ENCODE data around the gene SCUBE3. TPM values are rescaled to one million over a fixed set of nuclear protein-coding genes. Genes with fewer than 3 reads are reported as not detected.

SCUBE3 gene
- total and polyA plus RNA-seq, 2 of the 8 experiments (the other 6 are each of a cell fraction or from before 2014, with no cell fraction given) = 0.80 to 1.0 TPM

DNA sequence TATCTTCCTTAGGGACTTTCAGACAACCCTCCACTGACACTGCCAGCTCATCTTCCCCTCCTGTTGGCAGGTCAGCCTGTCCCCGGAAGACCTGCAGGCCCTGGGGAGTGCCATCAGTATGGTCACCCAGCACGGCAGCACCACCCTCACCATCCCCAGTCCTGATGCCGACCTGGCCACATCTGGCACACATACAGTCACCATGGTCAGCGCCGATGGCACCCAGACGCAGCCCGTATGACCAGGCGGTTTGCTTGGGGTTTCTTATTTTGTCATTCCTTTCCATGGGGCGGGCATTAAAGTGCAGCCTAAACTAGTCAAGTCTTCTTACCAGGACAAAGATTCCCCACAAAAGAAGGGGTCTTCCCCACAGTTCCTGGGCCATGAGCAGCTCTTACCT, 79.9 kb downstream of the SCUBE3 start:
- Histone ChIP-seq H2AFZ (ENCODE audit: low read length) (no peak overlapping the region), H2BK15ac (ENCODE audit: low read length) (no peak overlapping the region), H4K20me1 (replicated peaks in 1 of 2; ENCODE audit: control insufficient read depth in 1 of 2, insufficient read depth in 2 of 2, low read length in 2 of 2) (no peaks in the 10 kb centered on the region), H2BK5ac (ENCODE audit: low read depth, low read length) (no peak overlapping the region), H3K79me2 (ENCODE audit: control insufficient read depth in 1 of 2, insufficient read depth in 2 of 2, low read length in 2 of 2) (no peaks in the 10 kb centered on the region), H2BK12ac (ENCODE audit: low read depth, low read length) (no peak overlapping the region), H3K23me2 (ENCODE audit: low read depth, low read length) (no peaks in the 10 kb centered on the region), H4K5ac (ENCODE audit: insufficient read length, low read depth, low read length) (no peak overlapping the region), H3K79me1 (ENCODE audit: low read depth, low read length) (no peaks in the 10 kb centered on the region), H3K18ac (ENCODE audit: extremely low read depth, low read length) (no peak overlapping the region), H3K4me3 (ENCODE audit: extremely low read depth in 1 of 4, insufficient read depth in 2 of 4, low read depth in 3 of 4, low read length in 4 of 4) (no peak overlapping the region), H3K9me3 (ENCODE audit: insufficient read depth in 2 of 2, low read depth in 1 of 2, low read length in 1 of 2) (no peaks in the 10 kb centered on the region), H3K9ac (replicated peaks in 1 of 4; ENCODE audit: extremely low read depth in 1 of 4, low read depth in 3 of 4, low read length in 3 of 4) (no peak overlapping the region), H3K27ac (ENCODE audit: low read depth, low read length) (no peak overlapping the region), H3K56ac (replicated peaks; ENCODE audit: insufficient read length, low read depth, low read length) (no peak overlapping the region), H3K4me2 (ENCODE audit: insufficient read depth in 1 of 2, low read depth in 2 of 2, low read length in 2 of 2) (no peak overlapping the region), H3K27me3 (replicated peaks in 1 of 4; ENCODE audit: control insufficient read depth in 3 of 4, extremely low read depth in 1 of 4, insufficient read depth in 3 of 4, low read length in 3 of 4) (no peaks in the 10 kb centered on the region), H2AK5ac (ENCODE audit: low read depth, low read length) (no peak overlapping the region), H3K14ac (ENCODE audit: insufficient read length) (no peak overlapping the region), H3K4me1 (replicated peaks in 1 of 4; ENCODE audit: control insufficient read depth in 3 of 4, insufficient read depth in 4 of 4, low read length in 3 of 4) (peaks cover 0 to 10% (median 7%) of the 10 kb centered on the region in 4 experiments; a peak in 6 of 7 replicates), H3K36me3 (ENCODE audit: control insufficient read depth in 2 of 4, insufficient read depth in 4 of 4, low read length in 3 of 4) (peaks cover 2 to 5% (median 3%) of the 10 kb centered on the region in 4 experiments; a peak in 5 of 8 replicates), H2BK20ac (ENCODE audit: low read length) (no peak overlapping the region), H4K8ac (ENCODE audit: extremely low read depth, insufficient read depth, low read length) (no peak overlapping the region), H3K23ac (ENCODE audit: insufficient read length) (no peak overlapping the region), H4K91ac (replicated peaks; ENCODE audit: insufficient read length, low read length) (no peak overlapping the region), H2BK120ac (replicated peaks; ENCODE audit: low read depth, low read length) (no peak overlapping the region), H3K4ac (replicated peaks; ENCODE audit: insufficient read length, low read depth, low read length) (no peak overlapping the region)
- no peak for FAIRE-seq
- 86% methylated on average over 9 of the region's 9 CpGs; no CpG with 5 or more reads in 1 of the 2 experiments for WGBS, 2 experiments (ENCODE audit: extremely low coverage in 1 of 2, insufficient coverage in 1 of 2, insufficient read length in 1 of 2, insufficient replicate concordance in 2 of 2, low coverage in 1 of 2, low lambda C conversion rate in 2 of 2, missing lambda C conversion rate in 1 of 2)
- DNase-seq (ENCODE audit: low read depth in 1 of 2, low spot score in 2 of 2) = no peak
- ChIA-PET CTCF (ENCODE audit: partially characterized antibody) (interaction anchor here (0.7 to 20.6 kb wide), 25 partner anchors 8 to 226 kb away, joined by 3 to 358 read pairs (median 4); partner anchors contain the start of genes FANCE and RPL10A), POLR2A (ENCODE audit: partially characterized antibody) (interaction anchor here (0.6 to 1.9 kb wide), 3 partner anchors 9 to 211 kb away, joined by 3 to 7 read pairs (median 3); partner anchors contain the start of gene RPL10A)
- TF ChIP-seq SIN3A (conservative IDR thresholded peaks at IDR 0.05 in 1 of 2, IDR thresholded peaks at IDR 0.05 in 1 of 2; ENCODE audit: low read depth in 1 of 2, low read length in 2 of 2) (no peak), ASH2L (IDR thresholded peaks at IDR 0.05; ENCODE audit: low read length) (no peak), RNF2 (IDR thresholded peaks at IDR 0.05; ENCODE audit: borderline replicate concordance, low read depth, low read length, missing control alignments, poor library complexity, severe bottlenecking) (no peak), CHD2 (IDR thresholded peaks at IDR 0.05; ENCODE audit: low read length) (no peak), MAFK (IDR thresholded peaks at IDR 0.05; ENCODE audit: low read depth, low read length) (no peak), RBBP5 (IDR thresholded peaks at IDR 0.05; ENCODE audit: borderline replicate concordance, low read depth, low read length) (no peak), FOSL1 (IDR thresholded peaks at IDR 0.05; ENCODE audit: insufficient read depth, low read depth, low read length) (no peak), BRCA1 (IDR thresholded peaks at IDR 0.05; ENCODE audit: low read depth, low read length) (no peak), TAF1 (IDR thresholded peaks at IDR 0.05; ENCODE audit: low read depth, low read length) (no peak), ZNF274 (IDR thresholded peaks at IDR 0.05; ENCODE audit: borderline replicate concordance, extremely low read depth, low read length) (no peak)
- TF ChIP-seq, protein P1, sequence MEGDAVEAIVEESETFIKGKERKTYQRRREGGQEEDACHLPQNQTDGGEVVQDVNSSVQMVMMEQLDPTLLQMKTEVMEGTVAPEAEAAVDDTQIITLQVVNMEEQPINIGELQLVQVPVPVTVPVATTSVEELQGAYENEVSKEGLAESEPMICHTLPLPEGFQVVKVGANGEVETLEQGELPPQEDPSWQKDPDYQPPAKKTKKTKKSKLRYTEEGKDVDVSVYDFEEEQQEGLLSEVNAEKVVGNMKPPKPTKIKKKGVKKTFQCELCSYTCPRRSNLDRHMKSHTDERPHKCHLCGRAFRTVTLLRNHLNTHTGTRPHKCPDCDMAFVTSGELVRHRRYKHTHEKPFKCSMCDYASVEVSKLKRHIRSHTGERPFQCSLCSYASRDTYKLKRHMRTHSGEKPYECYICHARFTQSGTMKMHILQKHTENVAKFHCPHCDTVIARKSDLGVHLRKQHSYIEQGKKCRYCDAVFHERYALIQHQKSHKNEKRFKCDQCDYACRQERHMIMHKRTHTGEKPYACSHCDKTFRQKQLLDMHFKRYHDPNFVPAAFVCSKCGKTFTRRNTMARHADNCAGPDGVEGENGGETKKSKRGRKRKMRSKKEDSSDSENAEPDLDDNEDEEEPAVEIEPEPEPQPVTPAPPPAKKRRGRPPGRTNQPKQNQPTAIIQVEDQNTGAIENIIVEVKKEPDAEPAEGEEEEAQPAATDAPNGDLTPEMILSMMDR (IDR thresholded peaks at IDR 0.05; ENCODE audit: control extremely low read depth in 1 of 3, insufficient read depth in 1 of 3, low read depth in 1 of 3, low read length in 3 of 3) = no peak

Measured in H1 (cell line).